HG03280 (cell line): ENCODE measurements around the gene CDC42BPA.

Experiments
- ATAC-seq: cut with Tn5 transposase; IDR thresholded peaks from one replicate; pipeline ENCODE4 v1.9.1; 2021; ENCODE audit warnings: mild to moderate bottlenecking, moderate library complexity; ENCODE audit not compliant: unreplicated experiment

The CDC42BPA gene

DNA sequence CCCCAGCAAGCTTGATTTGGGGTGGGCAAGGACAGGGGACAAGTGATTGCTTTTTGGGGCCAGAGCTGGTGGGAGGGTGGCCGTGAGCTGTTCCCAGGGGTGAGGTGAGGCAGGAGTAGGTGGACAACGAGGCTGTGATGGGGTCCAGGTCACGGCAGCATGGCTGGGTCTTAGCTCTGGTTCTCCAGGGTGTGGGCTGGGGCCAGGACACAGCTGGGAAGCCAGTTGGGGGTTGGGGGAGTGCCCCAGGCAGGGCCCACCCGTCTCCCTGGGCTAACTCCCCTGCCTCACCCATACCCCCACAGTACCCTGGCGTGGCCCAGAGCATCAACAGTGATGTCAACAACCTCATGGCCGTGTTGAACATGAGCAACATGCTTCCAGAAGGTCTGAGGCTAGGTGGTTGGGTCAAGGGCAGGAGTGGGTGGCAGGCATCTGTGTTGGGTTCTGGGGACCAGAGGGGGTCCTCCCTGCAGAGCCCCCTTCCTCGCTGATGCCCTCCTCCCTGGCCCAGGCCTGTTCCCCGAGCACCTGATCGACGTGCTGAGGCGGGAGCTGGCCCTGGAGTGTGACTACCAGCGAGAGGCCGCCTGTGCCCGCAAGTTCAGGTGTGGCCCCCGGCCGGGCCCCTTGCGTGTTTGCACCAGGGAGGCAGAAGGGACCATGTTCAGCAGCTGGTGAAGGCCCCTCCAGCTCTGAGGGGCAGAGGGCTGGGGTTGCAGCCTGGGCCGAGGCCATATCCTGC, 334.9 kb downstream of the CDC42BPA start:
- no peak for ATAC-seq

GRCh38 chr1:226982451-226983177, 335.7 kb downstream of the CDC42BPA start:
- ATAC-seq = no peak

DNA sequence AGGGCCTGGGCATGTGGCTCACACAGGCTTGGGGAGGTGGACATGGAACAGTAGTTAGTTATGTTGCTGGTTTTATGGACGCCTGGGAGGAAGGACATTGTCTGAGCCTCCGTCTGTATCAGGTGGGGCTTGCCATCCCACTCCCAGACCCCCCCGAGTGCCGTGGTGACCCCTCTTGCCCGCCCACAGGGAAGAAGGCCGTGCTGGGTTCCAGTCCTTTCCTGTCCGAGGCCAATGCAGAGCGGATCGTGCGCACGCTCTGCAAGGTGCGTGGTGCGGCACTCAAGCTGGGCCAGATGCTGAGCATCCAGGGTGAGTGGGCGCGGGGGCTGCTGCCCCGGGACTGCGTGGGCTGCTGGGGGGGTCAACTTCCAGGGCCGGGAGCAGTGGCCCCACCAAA, 336.5 kb downstream of the CDC42BPA start:
- no peak for ATAC-seq

DNA sequence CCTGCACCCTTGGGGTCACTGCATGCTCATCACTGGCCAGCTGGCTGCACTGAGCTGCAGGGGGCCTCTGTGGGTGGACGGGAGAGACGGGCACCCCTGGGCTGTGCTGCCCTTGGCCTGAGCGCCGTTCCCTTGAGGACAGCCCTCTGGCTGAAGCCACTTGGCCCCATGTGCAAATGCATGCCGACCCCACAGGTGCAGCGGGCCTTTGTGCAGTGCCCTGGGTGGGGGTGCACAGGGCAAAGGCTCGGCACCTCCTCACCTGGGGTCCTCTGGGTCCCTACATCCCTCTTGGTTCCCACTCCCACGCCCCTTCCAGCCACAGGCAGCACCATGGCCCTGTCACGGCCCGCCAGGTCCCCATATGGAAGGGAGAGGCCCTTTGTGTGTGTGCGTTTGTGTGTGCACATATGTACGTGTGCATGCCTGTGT, 336.9 kb downstream of the CDC42BPA start:
- no peak for ATAC-seq

DNA sequence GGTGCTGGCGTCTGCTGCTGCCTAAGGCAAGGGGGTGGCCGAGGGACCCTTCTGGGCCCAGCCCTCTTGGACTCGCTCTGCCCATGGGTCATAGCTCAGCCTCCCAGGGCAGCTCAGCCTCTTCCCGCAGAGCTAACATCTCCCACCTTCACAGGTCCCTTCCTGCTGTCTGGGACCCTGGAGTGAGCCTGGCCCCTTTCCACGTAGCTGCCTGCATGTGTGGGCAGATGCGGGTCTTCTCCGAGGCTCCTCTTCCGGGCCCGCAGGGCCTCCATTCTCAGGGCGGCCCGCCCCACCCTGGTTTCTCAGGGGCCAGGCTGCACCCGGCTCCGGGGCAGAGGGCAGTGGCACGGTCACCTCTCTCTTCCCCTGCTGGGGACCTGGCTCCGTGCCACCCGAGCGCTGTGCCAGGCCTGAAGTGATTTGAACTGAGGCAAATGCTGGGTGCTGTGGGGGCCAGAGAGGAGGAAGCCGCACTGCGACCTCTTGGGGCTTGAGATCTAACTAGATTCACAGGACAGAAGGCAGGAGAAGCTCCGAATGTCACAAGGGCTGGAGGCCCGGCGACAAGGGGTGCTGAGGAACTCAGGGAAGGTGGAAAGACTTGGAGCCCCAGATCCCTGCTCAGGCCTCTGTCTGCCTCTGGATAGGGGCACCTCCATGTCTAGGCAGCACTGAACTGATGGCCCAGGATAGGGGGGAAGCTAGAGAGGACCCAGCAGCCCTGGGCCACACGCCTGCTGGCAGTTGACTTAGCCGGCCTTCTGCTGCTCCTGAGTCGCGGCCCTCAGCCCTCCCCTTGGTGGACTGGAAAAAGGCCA, 337.5 kb downstream of the CDC42BPA start:
- ATAC-seq = no peak

DNA sequence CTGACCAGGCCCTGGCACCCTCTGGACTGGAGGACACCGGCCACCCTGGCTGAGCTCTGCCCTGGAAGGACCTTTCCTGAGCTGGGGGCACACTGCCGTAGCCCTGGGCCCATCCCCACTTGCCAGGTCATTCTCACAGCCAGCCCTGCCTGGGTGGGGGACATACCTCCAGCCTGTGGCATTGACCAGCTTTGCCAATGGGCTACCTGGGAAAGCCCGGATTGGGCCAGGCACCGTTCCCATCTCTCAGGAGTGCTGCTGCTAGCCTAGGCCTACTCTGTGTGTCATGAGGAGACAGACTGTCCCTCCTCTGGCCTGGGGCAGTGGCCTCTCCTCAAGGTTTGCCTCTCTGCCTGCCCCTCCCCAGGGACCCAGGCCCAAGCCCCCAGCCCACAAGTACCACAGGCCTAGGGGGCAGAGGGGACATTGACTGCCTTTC, 338.2 kb downstream of the CDC42BPA start:
- ATAC-seq = no peak

- no peak for ATAC-seq
These were observed 338.7 kb downstream of the CDC42BPA start for GRCh38 chr1:226979517-226980121.

DNA sequence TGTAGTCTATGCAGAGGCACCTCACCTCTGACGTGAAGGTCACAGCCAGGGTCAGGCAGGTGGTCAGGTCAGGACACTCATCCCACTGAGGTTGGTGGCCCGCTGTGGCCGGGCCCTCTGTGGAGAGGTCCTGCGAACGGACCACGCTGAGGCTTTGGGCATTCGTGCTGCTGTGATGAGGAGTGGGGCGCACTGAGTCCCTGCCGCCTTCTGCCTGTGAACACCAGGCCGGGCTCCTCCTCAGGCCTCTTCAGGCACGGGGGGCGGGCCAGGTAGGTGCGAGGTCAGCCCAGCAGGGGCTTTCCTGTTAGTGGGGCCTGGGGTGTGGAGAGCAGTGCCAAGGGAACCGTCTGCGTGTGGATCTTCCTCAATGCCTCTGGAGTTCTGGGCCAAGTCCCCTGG, 339.2 kb downstream of the CDC42BPA start:
- ATAC-seq = no peak

- ATAC-seq = no peak
These were observed 339.7 kb downstream of the CDC42BPA start for GRCh38 chr1:226978432-226979114.

DNA sequence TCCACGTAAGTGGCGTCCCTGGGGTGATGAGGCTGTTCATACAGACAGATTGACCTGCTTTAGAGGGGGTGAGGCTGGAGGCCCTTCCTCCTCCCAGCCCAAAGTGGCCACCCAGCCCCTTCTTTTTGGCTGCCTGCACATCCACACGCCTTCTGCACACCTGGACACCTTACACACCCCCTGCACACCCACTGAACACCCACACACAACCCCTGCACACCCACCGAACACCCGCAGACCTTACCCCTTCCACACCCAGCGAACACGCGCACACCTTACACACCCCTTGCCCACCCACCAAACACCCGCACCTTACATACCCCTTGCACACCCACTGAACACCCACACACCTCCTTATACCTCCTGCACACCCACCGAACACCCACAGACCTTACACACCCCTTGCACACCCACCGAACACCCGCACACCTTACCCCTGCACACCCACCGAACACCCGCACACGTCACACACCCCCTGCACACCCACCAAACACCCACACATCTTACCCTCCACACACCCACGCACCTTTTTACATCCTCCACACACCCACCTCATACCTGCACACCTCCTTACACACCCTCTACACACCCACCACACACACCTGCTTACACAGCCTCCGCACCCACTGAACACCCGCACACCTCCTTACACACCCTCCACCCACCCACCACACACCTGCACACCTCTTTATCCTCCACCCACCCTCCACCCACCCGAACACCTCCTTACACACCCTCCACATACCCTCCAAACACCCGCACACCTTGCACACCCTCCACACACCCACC, 340.5 kb downstream of the CDC42BPA start:
- ATAC-seq = no peak

DNA sequence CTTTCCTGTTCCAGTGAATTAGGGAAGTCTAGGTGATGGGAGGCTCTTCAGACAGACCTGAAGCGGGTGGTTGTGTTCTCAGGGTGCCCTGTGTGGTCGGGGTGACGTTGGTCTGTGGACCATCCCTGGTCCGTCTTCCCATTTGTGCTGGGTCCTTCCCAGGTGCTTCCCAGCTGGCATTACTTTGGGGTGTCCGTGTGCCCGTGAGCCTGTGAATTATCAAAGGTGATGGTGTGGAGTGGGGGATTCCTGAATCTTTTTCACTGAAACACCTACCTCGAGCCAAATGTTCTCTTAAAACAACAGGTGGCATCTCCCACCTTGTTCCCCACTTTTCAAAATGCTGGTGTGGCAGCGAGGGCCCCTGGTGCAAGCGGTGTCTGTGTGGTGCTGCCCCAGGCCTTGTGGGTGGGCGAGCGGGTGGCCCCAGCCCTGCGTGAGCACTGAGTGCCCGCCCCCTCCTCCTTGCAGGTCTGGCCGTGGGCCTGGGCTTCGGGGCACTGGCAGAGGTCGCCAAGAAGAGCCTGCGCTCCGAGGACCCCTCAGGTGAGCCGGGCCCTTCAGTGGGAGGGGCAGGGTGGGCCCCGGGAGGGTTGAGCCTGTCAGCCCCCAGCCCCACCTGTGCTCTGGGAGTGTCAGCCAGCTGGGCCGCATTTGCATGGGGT, 341.2 kb downstream of the CDC42BPA start:
- ATAC-seq = no peak

GRCh38 chr1:226976276-226976977, 341.9 kb downstream of the CDC42BPA start:
- ATAC-seq = no peak

- no peak for ATAC-seq
These were observed 342.7 kb downstream of the CDC42BPA start for GRCh38 chr1:226975259-226976250.

GRCh38 chr1:226974544-226975258, 343.6 kb downstream of the CDC42BPA start:
- no peak for ATAC-seq

DNA sequence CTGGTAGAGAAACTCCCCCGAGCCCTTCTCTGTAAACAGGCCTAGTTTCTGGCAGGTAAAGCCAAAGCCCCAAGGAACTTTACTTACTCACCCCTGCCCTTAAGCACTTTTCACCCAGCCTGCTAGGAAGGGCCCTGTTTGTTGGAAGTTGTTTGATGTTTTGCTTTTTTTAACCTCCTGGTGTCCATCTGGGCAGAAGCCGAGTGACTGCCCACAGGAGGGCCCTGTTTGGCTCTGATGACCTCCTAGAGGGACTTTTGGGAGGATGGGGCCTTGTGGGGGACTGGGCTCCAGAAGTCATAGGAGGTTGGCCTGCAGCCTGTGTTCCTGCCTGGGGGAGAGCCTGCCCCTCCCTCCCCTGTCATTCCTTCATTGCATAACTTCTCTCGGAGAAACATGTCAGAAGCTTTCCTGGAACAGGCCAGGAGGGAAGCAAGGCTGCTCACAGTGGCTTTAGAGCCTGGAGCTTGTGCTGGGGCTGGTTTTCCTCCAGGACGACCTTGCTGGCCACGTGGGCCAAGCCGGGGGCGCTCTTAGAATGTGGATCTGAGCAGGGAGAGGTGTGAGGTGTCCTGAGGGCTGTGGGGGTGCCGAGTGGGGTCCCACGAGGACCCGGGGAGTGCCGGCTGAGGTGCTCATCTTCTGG, 344.3 kb downstream of the CDC42BPA start:
- no peak for ATAC-seq

- no peak for ATAC-seq
These were observed 344.9 kb downstream of the CDC42BPA start for GRCh38 chr1:226973371-226973897.
